GM18861 (cell line): ENCODE data around the gene CDCP2.
"Not testable (repeated sequence)": the region's sequence is repeated elsewhere in the genome, so short reads cannot be mapped to it uniquely, and the experiment has no call there.

Experiments
- ATAC-seq: cut with Tn5 transposase; IDR thresholded peaks from one replicate; pipeline ENCODE4 v1.9.1; 2021; ENCODE audit not compliant: unreplicated experiment

CDCP2 gene

DNA sequence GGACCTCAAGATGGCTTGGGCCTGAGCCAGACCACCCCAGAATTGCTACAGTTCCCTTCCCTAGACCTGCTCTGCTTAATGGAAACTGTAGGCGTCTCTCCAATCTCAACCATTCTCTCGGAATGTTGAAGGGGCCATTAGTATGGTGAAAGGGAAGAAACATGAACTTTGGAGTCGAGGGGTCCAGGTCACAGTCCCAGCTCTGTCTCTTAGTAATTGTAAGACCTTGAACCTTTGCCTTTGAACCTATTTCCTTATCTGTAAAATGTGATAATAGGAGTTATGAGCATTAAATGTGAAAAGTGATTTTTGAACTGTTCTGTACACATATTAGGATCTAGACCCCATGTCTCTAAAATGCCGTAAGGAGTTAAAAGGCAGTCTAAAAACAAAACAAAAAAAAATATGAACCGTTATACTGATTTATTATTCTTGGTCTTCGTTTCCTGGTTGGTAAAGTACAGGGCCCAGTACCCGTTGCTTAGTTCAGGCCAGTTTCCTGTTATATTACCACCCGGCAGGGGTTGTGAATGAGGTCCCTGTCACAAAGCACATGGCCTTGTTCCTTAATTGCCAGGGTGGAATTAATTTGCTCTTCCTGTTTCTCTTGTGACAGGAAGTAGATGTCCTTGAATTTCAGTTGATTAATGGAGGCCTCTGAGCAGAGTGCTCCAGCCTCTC is 57.1 kb downstream of the CDCP2 start:
- ATAC-seq = no peak

DNA sequence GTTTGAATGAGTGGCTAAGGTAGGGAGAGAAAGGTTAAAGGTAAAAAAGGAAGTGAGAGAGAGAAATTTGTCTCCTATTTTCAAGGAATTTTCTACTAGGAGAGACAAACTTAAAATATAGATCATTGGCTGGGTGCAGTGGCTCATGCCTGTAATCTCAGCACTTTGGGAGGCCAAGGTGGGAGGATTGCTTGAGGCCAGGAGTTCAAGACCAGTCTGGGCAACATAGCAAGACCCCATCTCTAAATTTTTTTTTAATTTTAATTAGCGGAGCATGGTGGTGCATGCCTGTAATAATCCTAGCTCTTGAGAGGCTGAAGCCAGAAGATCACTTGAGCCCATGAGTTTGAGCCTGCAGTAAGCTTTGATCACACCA is 58.1 kb downstream of the CDCP2 start:
- not testable (repeated sequence) for ATAC-seq

DNA sequence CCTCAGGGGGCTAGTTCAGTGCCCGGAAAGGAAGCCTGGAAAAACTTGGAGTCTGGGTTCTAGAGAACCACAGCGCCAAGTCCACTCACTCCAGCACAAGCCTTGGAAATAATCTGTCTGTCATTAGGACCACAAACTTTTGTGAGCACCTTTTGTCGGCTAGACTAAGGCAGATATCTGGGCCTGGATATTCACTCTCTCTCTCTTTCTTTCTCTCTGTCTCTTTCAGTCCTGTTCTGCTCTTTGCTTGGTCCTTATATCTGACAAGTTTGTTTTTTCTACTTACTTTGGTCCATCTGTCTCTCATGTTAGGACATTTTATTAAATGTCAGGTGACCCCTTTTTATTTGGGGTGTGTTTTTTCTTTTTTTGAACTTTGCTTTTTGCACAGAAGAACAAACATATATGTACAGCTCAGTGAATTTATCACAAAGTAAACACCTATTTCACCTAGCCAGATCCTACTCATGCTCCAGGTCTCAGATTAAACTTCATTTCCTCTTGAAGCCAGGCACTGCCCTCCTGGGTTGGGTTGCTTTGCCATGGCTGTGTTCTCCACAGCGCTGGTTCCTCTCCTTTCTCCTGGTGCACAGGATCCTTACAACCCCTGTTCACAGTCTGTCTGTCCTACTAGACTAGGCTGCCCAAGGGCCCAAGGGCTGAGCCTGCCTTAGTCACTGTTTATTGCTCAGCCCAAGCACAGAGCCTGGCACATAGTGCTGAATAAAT is 58.6 kb downstream of the CDCP2 start:
- ATAC-seq = no peak

DNA sequence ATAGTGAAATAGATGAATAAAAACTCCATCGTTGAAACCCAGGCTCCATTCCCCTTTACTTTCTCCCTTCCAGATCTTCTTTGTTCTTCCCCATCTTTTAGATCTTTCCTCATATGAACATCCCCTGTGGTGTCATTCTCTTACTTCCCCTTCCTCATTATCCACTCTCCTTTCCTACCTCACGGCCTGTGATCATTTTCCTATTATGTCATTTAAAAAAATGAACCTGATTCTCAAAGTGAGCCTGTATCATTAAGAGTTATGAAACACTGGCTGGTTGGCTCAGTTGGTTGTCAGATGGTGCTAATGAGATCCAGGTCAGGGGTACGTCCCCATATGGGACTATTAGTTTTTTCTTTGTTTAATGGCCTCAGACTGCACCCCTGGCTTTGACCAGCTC is 61.1 kb downstream of the CDCP2 start:
- ATAC-seq = no peak

DNA sequence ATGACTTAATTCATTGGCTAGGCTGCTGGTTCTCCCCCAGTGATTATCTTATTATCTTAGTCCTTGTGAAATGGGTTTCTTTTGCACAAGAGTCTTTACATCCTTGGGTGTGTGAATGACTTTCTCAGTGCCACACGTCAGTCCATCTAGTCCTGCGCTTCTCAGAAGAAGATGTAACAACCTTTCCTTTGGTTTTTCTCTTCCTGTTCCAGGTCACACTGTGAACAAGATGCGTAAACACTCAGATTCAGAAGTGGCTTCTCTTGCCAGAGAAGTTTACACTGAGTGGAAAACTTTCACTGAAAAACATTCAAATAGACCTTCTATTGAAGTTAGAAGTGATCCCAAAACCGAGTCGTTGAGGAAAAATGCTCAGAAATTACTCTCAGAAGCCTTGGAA is 64.4 kb downstream of the CDCP2 start:
- ATAC-seq = no peak

DNA sequence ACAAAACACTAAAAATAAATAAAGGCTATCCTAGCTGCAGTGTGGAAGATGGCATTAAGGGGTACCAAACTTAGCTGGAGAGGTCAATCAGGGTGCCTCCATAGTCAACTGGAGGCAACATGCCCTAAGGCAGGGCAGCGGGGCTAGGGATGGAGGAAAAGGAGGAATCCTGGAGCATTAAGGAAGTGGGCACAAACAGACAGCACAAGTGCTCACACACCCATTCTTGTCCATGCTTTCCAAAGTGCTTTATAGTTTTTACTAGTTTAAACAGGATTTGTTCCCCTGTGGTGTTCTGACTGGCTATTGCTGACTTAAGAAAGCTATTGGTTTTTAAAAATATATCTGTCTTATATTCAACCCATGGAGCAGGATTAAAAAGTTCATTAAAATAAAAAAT is 66.0 kb downstream of the CDCP2 start:
- ATAC-seq = no peak

DNA sequence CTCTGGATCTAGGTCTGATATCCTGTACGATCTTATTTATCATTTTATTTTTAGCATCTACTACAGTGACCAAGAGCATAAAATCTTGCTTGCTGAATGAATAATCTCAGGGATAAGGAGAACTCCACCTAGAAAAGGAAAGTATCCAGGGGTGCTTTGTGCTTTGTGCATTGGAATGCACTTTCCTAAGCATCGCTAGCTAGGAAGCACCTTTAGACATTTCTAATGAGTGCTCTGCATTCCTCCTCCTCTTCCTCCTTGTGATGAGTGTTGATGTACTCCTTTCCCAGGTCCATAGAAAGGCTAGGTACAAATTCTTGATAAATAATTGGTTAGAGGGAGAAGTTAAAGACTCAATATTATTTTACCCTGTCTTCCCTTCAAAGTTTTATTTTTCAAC is 68.0 kb downstream of the CDCP2 start:
- ATAC-seq = no peak
